ENCODE measurements around the gene PJVK.

- TF ChIP-seq POLR2AphosphoS5 (IDR thresholded peaks at IDR 0.05; ENCODE audit: borderline replicate concordance, low read depth, low read length) (no peak), EZH2 (IDR thresholded peaks at IDR 0.05) (no peak)
Observed at GRCh38 chr2:178401994-178402437, 49.2 kb upstream of the PJVK start.

Data from SK-N-MC (cell line).